GM18499 (cell line): ENCODE results near the gene TBC1D9.

ENCODE experiments used
- ATAC-seq: cut with Tn5 transposase; IDR thresholded peaks from one replicate; pipeline ENCODE4 v1.9.1; 2021; ENCODE audit warnings: moderate number of reproducible peaks; ENCODE audit not compliant: insufficient read depth, unreplicated experiment

TBC1D9 gene

DNA sequence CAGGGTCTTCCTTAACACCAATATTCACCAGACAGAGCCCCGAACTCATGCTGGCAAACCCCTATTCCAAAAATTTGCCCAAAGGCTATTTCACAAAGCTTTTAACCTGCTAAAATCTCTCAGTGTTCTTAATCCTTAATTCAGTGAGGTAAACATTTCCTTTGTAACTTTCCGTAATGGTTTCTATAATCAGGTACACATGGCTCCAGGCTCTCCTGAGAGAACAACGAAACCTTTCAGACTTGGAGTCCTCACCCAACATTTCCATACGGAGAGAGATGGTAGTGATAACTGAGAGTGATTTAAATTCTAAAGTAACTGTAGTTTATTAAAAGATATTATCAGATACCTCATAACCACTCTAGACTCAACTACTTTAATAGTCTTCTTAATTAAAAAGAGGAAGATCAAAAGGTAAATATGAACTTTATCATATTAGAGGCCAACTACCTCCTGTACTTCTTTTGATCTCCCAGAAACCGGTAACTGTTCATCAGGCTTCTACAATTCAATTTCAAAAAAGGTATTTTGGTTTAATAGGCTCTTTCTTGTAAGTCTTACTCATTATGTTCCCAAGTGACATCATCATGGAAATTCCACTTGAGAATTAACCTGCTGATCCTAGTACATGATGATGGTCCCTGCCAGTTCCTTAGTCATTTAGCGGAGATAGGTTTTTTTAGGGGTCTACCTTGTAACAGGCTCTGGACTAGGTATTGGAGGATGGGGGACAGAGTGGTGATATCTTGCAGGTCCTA lies 96.1 kb downstream of the TBC1D9 start:
- no peak for ATAC-seq

DNA sequence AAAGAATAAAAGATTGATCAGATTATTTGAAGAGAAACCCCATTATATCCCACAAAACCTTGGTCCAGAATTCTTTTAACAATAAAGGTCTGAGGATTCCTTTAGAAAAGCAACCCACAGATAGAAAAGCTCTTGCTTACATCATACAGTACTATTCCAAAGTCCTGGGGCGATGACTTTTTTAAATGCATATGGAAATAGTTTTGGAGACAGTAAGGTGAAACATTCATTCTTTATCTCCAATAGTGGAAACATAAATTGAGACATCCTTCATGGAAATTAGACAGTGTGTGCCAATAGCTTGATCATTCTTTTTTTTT lies 101.7 kb downstream of the TBC1D9 start:
- no peak for ATAC-seq

DNA sequence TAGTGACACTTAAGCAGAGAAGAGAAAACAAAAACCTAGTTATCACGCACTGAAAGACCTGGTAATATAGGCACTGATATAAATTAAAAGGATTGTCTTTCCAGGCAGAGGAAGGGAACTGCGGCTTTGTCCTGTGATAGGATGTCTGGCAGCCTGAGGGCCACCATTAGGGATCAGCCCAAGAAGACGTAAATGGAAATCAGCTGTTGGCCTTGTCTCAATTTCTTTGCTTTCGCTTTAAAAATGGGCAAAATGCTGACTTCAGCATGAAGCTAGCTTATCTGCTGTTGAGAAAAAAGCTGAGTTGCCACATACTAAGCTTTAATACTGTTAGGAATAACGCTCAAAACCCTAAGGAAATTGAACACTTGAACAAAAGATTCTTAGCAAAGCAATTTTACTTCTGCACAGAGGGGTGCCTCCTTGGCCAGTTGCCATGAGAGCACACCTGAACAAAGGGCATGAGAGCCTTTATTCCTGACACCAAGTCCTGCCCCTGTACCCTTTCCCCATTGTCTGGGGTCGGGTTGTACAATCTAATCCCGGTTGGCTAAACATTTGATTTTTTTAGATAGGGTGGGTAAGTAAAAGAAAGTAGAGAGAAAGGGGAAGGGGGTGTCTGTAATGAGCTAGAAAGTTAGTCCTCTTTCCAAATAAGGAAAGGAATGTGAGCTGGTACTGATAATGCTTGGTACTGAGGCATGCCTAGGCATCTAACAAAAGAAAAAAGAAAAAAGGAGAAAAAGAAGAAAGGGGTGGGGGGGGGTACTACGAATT lies 102.3 kb downstream of the TBC1D9 start:
- no peak for ATAC-seq

DNA sequence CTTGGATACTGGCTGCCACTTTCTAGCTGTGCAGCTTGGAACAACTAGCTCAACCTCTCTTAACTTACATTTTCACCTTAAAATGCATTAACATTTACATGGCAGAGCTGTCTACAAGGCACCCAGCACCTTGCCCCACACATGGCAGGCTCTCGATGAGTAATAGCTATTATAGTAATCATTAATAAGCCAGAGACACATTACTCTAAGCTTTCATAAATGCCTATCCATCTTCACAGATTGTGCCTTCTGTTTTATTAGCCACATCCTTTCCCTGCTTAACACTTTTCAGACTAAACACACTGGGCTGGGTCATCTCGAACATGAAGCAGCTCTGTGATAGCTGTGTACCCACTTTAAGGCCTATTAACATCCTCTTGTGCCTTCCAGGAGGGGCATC lies 103.6 kb downstream of the TBC1D9 start:
- ATAC-seq = no peak

- ATAC-seq = no peak
These were observed 107.4 kb downstream of the TBC1D9 start for GRCh38 chr4:140648716-140649308.

DNA sequence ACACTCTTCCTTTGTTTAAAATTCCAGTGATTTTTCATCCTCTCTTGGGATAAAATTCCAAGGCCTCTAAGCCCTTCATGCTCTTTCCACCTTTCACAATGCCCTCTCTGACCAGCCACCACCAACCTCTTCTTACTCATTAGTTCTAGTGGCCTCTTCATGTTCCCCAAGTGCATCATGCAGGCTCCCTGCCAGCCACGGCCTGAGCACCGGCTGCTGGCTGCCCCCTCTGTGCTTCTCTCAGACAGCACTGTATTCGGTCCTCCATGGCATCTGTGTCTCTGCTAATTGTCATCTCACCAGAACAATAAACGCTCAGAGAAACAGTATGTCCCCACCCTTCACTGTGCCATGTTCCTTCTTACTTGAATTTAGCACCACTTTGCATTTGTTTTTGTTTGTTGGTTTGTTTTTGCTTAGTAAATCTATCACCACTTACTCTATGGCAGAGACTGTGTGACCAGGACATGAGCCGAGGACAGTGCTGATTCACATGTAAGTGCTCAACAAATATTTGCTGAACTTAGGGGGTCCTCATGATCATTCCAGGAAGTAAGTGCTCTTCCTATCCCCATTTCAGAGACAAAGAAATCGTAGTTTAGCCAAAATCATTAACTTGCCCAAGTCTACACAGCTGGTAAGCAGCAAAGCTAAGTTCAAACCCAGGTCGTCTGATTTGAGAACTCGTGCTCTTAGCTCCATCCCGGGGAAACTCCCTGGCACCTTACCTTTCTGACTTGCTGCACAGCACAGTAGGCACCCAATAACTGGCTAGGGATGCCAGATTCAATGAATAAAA lies 110.4 kb downstream of the TBC1D9 start:
- ATAC-seq = no peak

GRCh38 chr4:140645196-140645595 lies 111.0 kb downstream of the TBC1D9 start:
- no peak for ATAC-seq

DNA sequence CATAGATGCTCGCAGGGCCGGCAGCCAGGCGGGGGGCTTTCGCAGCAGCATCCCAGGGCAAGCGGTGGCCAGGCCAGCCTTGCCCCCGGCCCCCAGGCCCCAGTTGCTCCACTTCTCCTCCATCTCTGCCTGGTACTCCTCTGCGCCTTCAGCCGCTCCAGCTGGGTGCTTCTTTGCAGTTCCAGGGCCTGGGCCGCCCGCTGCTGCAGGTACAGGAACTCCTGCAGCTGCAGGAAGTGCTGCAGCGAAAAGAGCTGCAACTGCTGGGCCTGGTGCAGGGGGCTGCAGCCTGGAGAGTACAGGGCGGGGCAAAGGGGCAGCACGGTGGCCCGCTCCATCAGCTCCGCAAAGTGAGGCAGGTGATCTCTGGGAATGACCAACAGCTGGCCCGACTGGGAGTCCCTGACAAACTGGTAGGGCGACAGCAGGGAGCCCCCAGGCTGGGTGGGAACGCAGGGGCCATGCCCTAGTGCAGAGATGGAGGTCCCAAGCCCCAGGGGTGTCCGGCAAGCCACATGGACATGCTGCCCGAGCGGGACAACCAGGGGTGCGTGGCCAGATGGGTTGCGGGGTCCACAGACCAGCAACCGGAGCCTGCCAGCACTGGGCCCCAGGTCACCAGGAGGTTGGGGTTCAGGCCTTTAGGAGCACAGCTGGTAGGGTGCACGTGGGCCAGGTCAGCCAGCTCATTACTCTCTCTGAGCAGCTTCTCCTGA lies 111.6 kb downstream of the TBC1D9 start:
- no peak for ATAC-seq

GRCh38 chr4:140643571-140644055 lies 112.6 kb downstream of the TBC1D9 start:
- ATAC-seq = no peak

DNA sequence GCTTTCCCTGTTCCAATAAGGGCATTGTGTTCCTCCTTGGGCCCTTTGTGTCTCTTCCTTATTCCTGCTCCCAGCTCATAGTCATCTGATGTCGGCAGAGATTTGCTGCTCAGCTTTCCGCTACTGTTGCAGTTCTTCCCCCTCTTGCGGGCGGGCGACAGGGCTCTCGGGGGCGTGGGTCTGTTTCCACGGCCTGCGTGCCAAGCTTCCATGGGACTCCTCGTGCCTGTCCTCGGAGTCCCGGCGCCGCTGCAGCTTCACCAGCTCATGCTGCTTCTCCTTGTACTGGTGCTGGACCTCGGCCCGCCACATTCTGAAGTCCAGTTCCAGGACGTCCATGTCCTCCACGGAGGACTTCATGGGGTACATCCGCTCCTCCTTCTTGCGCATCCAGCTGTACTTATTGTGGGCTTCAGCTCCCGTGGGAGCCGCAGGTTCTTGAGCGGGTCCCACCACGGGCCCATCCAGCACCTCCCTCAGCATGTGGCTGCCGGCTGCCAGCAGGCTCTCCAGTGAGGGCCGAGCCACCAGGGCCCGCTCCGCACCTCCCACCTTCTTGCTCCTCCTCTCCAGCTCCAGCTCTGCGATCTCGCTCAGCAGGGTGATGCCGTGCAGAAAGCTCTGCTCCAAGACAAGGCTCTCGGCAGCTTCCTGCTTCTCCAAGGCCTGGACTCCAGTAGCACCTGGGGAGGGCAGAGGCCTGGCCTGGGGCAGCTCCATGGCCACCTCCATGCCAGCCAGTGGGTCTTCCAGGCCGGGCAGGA lies 113.3 kb downstream of the TBC1D9 start:
- ATAC-seq = no peak

DNA sequence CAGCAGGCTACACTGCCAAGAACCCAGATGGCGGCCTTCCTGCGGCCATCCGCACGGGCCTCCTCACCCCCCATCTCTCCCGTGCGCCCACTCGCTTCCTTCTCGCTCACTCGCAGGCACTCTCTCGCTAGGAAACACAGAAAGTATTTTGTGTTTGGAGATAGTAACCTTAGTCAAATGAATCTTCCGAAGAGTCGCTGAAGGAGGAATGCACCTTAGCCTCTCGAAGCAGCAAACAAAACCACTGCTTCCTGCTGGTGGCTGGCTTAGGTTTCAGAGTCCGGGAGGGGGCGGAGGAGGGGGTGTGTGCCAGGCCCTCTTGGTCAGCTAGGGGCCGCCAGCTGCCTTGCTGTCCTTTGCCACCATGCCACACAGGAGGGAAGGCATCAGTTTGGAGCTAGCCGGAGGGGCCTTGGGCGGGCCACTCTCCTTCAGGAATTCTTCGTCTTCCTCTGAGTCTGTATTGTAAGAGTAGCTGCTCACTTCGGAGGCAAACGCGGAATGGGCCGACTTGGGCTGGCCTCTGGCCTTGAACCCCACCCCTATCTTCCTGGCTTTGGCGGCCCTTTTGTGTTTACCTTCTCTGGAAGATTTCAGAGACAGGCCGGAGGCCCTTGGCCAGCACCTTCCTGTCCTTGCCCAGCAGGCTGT lies 114.3 kb downstream of the TBC1D9 start:
- no peak for ATAC-seq

DNA sequence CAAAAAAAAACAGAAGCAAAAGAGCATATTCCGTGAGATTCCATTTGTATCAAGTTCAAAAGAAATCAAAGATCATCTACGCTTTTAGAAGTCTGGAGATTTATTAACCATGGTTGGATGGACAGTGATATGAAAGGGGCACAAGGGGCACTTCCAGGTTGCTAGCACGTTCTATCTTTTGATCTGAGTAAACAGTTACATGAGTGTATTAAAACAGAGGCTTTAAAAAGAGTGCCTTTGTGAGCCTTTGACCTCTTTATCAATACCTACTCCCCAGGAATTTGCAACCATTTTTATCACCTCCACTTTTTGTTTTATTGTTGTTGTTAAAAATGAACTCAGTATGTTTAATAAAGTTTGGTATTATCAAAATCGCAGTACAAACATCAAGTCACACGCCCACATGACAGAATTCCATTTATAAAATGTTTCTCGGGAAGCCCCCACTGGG lies 115.1 kb downstream of the TBC1D9 start:
- ATAC-seq = no peak

DNA sequence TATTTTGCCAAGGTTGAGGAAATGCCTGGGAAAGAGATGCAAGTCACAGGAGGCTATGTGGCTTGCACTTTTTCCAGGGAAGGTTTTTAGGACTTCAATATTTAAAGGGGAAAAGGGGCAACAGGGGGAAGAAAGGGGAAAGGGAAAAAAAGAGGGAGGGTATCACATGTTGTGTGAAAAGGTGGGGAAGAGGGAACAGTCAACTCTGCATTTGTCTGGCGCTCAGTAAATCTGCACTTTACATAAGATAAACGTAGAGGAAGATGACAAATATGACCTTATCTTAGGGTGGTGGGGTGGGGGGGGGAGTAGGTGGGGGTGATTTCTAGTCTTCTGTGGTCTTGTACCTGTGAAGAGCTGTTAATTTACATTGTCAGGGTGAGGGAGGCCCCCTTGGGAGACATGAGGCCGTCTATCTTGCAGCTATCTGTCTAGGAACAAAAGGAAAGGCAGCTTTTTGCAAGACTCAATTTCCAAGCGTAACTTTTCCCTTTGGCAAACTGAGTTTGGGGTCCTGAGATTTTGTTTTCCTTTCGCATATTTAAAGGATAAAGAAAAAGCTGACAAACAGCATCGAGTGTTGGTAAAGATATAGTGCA lies 115.9 kb downstream of the TBC1D9 start:
- no peak for ATAC-seq

- ATAC-seq = no peak
These were observed 117.1 kb downstream of the TBC1D9 start for GRCh38 chr4:140639066-140639465.

DNA sequence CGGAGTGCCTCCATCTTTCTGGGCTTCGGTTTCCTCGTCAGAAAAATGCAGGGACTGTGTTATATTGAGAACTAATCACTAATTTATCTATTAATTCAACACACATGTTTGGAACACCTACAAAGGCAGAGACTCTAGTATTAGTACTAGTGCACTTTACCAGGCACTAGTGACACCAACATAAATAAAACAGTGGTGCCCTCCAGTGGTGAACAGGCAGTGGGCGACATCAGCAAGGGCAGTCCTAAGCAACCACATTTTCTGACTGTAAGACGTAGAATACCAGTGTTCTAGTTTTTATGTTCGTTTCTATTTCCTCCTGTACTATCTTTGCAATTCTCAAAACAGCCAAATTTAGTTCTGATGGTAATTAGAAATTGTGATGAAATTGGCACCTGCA lies 118.3 kb downstream of the TBC1D9 start:
- no peak for ATAC-seq

GRCh38 chr4:140635606-140636005 lies 120.6 kb downstream of the TBC1D9 start:
- ATAC-seq = no peak

DNA sequence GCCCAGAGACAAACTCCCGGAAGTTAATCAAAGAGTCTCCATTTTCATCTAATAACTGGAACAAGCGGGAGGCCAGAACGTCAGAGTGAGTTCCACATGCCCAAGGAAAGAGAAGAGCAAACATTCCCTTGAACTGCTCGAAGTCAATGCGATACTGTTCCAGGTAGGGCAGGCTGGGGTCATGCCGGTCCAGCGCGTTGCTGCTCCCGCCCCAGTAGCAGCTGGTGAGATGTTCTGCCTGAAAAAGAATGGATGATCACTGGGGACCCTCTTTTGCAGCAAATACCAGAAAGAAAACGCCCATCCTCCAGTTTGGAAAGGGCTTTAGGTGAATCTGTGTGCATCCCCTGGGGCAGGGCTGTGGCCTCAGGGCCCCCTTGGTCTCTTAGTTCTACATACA lies 122.2 kb downstream of the TBC1D9 start:
- ATAC-seq = no peak

GRCh38 chr4:140633124-140633523 lies 123.1 kb downstream of the TBC1D9 start:
- no peak for ATAC-seq
